ENCODE measurements around the gene HMOX1.
"Not testable (repeated sequence)": the region's sequence is repeated elsewhere in the genome, so short reads cannot be mapped to it uniquely, and the experiment has no call there.

The HMOX1 gene

GRCh38 chr22:35363566-35364086, 17.3 kb upstream of the HMOX1 start:
- no peaks in the 10 kb centered on the region for H3K79me2 ChIP-seq
- no peak overlapping the region for H3K27ac ChIP-seq
- no peak for TF ChIP-seq CTCF (IDR thresholded peaks at IDR 0.05)
- no peak overlapping the region for H2AFZ ChIP-seq
- no peaks in the 10 kb centered on the region for H3K9me3 ChIP-seq (ENCODE audit: control insufficient read depth, low read length)
- no peak overlapping the region for H3K4me2 ChIP-seq (ENCODE audit: low read length)
- no peak overlapping the region for H3K9ac ChIP-seq
- no peaks in the 10 kb centered on the region for H3K36me3 ChIP-seq (ENCODE audit: control insufficient read depth, insufficient read depth, low read length)
- no peak overlapping the region for H3K4me3 ChIP-seq (ENCODE audit: low read depth, low read length)
- H3K4me1 ChIP-seq, result no peaks in the 10 kb centered on the region
- H3K27me3 ChIP-seq (ENCODE audit: control insufficient read depth, insufficient read depth, low read length), result no peaks in the 10 kb centered on the region

- not testable (repeated sequence) for H3K27me3 ChIP-seq (ENCODE audit: control insufficient read depth, insufficient read depth, low read length); H3K27ac ChIP-seq; H3K36me3 ChIP-seq (ENCODE audit: control insufficient read depth, insufficient read depth, low read length); H3K4me3 ChIP-seq (ENCODE audit: low read depth, low read length); H3K79me2 ChIP-seq; H3K9ac ChIP-seq; H2AFZ ChIP-seq; H3K9me3 ChIP-seq (ENCODE audit: control insufficient read depth, low read length); H3K4me2 ChIP-seq (ENCODE audit: low read length); H3K4me1 ChIP-seq
These were observed 16.7 kb upstream of the HMOX1 start for GRCh38 chr22:35364230-35364629.

GRCh38 chr22:35367331-35367886, 13.5 kb upstream of the HMOX1 start:
- Histone ChIP-seq H3K4me2 (ENCODE audit: low read length) (no peak overlapping the region), H3K27me3 (ENCODE audit: control insufficient read depth, insufficient read depth, low read length) (no peaks in the 10 kb centered on the region), H2AFZ (no peak overlapping the region), H3K9ac (no peak overlapping the region), H3K79me2 (no peaks in the 10 kb centered on the region), H3K4me1 (no peaks in the 10 kb centered on the region), H3K27ac (no peak overlapping the region), H3K4me3 (ENCODE audit: low read depth, low read length) (no peak overlapping the region), H3K9me3 (ENCODE audit: control insufficient read depth, low read length) (no peaks in the 10 kb centered on the region), H3K36me3 (ENCODE audit: control insufficient read depth, insufficient read depth, low read length) (no peaks in the 10 kb centered on the region)
- TF ChIP-seq CTCF (IDR thresholded peaks at IDR 0.05), result no peak

- no peak overlapping the region for H3K27ac ChIP-seq
- H3K4me2 ChIP-seq (ENCODE audit: low read length), result no peak overlapping the region
- no peak for TF ChIP-seq CTCF (IDR thresholded peaks at IDR 0.05)
These were observed 12.5 kb upstream of the HMOX1 start for GRCh38 chr22:35368386-35368785.

GRCh38 chr22:35369996-35370395, 10.9 kb upstream of the HMOX1 start:
- Histone ChIP-seq H3K9me3 (ENCODE audit: control insufficient read depth, low read length) (no peaks in the 10 kb centered on the region), H3K27me3 (ENCODE audit: control insufficient read depth, insufficient read depth, low read length) (no peaks in the 10 kb centered on the region), H2AFZ (no peak overlapping the region), H3K79me2 (no peaks in the 10 kb centered on the region), H3K4me2 (ENCODE audit: low read length) (no peak overlapping the region), H3K4me1 (no peaks in the 10 kb centered on the region), H3K36me3 (ENCODE audit: control insufficient read depth, insufficient read depth, low read length) (no peaks in the 10 kb centered on the region), H3K27ac (no peak overlapping the region), H3K9ac (no peak overlapping the region), H3K4me3 (ENCODE audit: low read depth, low read length) (no peak overlapping the region)
- no peak for TF ChIP-seq CTCF (IDR thresholded peaks at IDR 0.05)

More at GRCh38 chr22:35368386-35368785, 12.5 kb upstream of the HMOX1 start:
- Histone ChIP-seq H3K36me3 (ENCODE audit: control insufficient read depth, insufficient read depth, low read length) (no peaks in the 10 kb centered on the region), H3K79me2 (no peaks in the 10 kb centered on the region), H3K27me3 (ENCODE audit: control insufficient read depth, insufficient read depth, low read length) (no peaks in the 10 kb centered on the region), H2AFZ (no peak overlapping the region), H3K4me3 (ENCODE audit: low read depth, low read length) (no peak overlapping the region), H3K9ac (no peak overlapping the region), H3K4me1 (no peaks in the 10 kb centered on the region), H3K9me3 (ENCODE audit: control insufficient read depth, low read length) (no peaks in the 10 kb centered on the region)
